HG03469 (cell line): ENCODE measurements around the gene ZNF317.

Experiments used
- ATAC-seq: cut with Tn5 transposase; IDR thresholded peaks from one replicate; pipeline ENCODE4 v1.9.1; 2021; ENCODE audit warnings: mild to moderate bottlenecking, moderate library complexity, moderate number of reproducible peaks; ENCODE audit not compliant: unreplicated experiment

ZNF317 gene

GRCh38 chr19:9140159-9140874, at the start of gene ZNF317:
Gene ZNF317 (plus strand): TSS chr19:9140397. CDS start chr19:9156017, 15,620 bp downstream.
- peak; percentile 66 for ATAC-seq

- no peak for ATAC-seq
These were observed 32.8 kb upstream of the ZNF317 start, which contains the start of gene OR7G2 for GRCh38 chr19:9107375-9107774. Gene OR7G2 (minus strand): TSS chr19:9107475. CDS start chr19:9103243, 4,232 bp downstream.

- ATAC-seq = no peak
These were observed 30.2 kb upstream of the ZNF317 start for GRCh38 chr19:9109959-9110358.

GRCh38 chr19:9115307-9115813, 24.8 kb upstream of the ZNF317 start, which contains the start of gene OR7G1:
Gene OR7G1 (minus strand): TSS chr19:9115763. CDS start chr19:9115763, 0 bp downstream.
- no peak for ATAC-seq

- ATAC-seq = no peak
These were observed 23.6 kb upstream of the ZNF317 start for GRCh38 chr19:9116547-9116946.

- ATAC-seq = no peak
These were observed 13.2 kb upstream of the ZNF317 start, which contains the start of gene OR7G3 for GRCh38 chr19:9126900-9127405. Gene OR7G3 (minus strand): TSS chr19:9126950. CDS start chr19:9126950, 0 bp downstream.

- no peak for ATAC-seq
These were observed 12.0 kb upstream of the ZNF317 start for GRCh38 chr19:9128171-9128570.

GRCh38 chr19:9130965-9131364, 9.2 kb upstream of the ZNF317 start:
- no peak for ATAC-seq

GRCh38 chr19:9132422-9132821, 7.8 kb upstream of the ZNF317 start:
- ATAC-seq = no peak

- no peak for ATAC-seq
These were observed 513 bp upstream of the ZNF317 start for GRCh38 chr19:9139609-9140158.

GRCh38 chr19:9144920-9145319, 4.7 kb downstream of the ZNF317 start:
- ATAC-seq = no peak

- ATAC-seq = no peak
These were observed 6.7 kb downstream of the ZNF317 start for GRCh38 chr19:9146882-9147281.

GRCh38 chr19:9148697-9149096, 8.5 kb downstream of the ZNF317 start:
- no peak for ATAC-seq

- no peak for ATAC-seq
These were observed 9.8 kb downstream of the ZNF317 start for GRCh38 chr19:9149997-9150396.

GRCh38 chr19:9150650-9151049, 10.5 kb downstream of the ZNF317 start:
- ATAC-seq = no peak

GRCh38 chr19:9151367-9151766, 11.2 kb downstream of the ZNF317 start:
- ATAC-seq = no peak

- no peak for ATAC-seq
These were observed 15.4 kb downstream of the ZNF317 start for GRCh38 chr19:9155591-9155990.

- no peak for ATAC-seq
These were observed 16.1 kb downstream of the ZNF317 start for GRCh38 chr19:9156304-9156703.

GRCh38 chr19:9159891-9160290, 19.7 kb downstream of the ZNF317 start:
- no peak for ATAC-seq

GRCh38 chr19:9161427-9161826, 21.2 kb downstream of the ZNF317 start:
- ATAC-seq = no peak

- no peak for ATAC-seq
These were observed 25.1 kb downstream of the ZNF317 start for GRCh38 chr19:9165261-9165660.

- no peak for ATAC-seq
These were observed 26.6 kb downstream of the ZNF317 start for GRCh38 chr19:9166846-9167245.
